ENCODE measurements around the gene DLGAP1.

The DLGAP1 gene

GRCh38 chr18:4405965-4406364, 49.1 kb downstream of the DLGAP1 start:
- Histone ChIP-seq H3K4me1 (ENCODE audit: low read length) (no peaks in the 10 kb centered on the region), H3K79me2 (ENCODE audit: low read length) (no peaks in the 10 kb centered on the region), H3K9me3 (ENCODE audit: insufficient read depth, low read length) (no peaks in the 10 kb centered on the region), H4K20me1 (ENCODE audit: insufficient read depth, low read length) (no peaks in the 10 kb centered on the region), H3K4me3 (ENCODE audit: low read length) (no peak overlapping the region), H3K27me3 (ENCODE audit: low read depth, low read length) (no peaks in the 10 kb centered on the region), H2AFZ (ENCODE audit: low read depth, low read length) (no peak overlapping the region), H3K36me3 (replicated peaks; ENCODE audit: low read depth, low read length) (no peaks in the 10 kb centered on the region), H3K27ac (ENCODE audit: low read length) (no peak overlapping the region), H3K9ac (ENCODE audit: low read length) (no peak overlapping the region), H3K4me2 (ENCODE audit: low read length) (no peak overlapping the region)
- TF ChIP-seq CTCF (IDR thresholded peaks at IDR 0.05; ENCODE audit: low read depth, low read length) (no peak), EZH2phosphoT487 (IDR thresholded peaks at IDR 0.05; ENCODE audit: low read depth) (no peak)

- Histone ChIP-seq H3K79me2 (ENCODE audit: low read length) (no peaks in the 10 kb centered on the region), H2AFZ (ENCODE audit: low read depth, low read length) (no peak overlapping the region), H3K27me3 (ENCODE audit: low read depth, low read length) (no peaks in the 10 kb centered on the region), H3K9me3 (ENCODE audit: insufficient read depth, low read length) (no peaks in the 10 kb centered on the region), H4K20me1 (ENCODE audit: insufficient read depth, low read length) (no peaks in the 10 kb centered on the region), H3K27ac (ENCODE audit: low read length) (no peak overlapping the region), H3K4me2 (ENCODE audit: low read length) (no peak overlapping the region), H3K4me3 (ENCODE audit: low read length) (no peak overlapping the region), H3K9ac (ENCODE audit: low read length) (no peak overlapping the region), H3K4me1 (ENCODE audit: low read length) (no peaks in the 10 kb centered on the region), H3K36me3 (replicated peaks; ENCODE audit: low read depth, low read length) (no peaks in the 10 kb centered on the region)
- TF ChIP-seq EZH2phosphoT487 (IDR thresholded peaks at IDR 0.05; ENCODE audit: low read depth), result no peak
- no peak for TF ChIP-seq CTCF (IDR thresholded peaks at IDR 0.05; ENCODE audit: low read depth, low read length)
Observed at GRCh38 chr18:4403836-4404235, 51.3 kb downstream of the DLGAP1 start.

- Histone ChIP-seq H2AFZ (ENCODE audit: low read depth, low read length) (no peak overlapping the region), H3K27me3 (ENCODE audit: low read depth, low read length) (no peaks in the 10 kb centered on the region; the same call in 1 of the 2 replicates)
Observed at GRCh38 chr18:4400911-4401310, 54.2 kb downstream of the DLGAP1 start.

GRCh38 chr18:4399929-4400328, 55.2 kb downstream of the DLGAP1 start:
- no peak overlapping the region for H3K27ac ChIP-seq (ENCODE audit: low read length)
- H3K9ac ChIP-seq (ENCODE audit: low read length), result no peak overlapping the region
- H3K27me3 ChIP-seq (ENCODE audit: low read depth, low read length), result no peaks in the 10 kb centered on the region; the same call in 1 of the 2 replicates
- no peak overlapping the region for H3K4me3 ChIP-seq (ENCODE audit: low read length)
- no peak overlapping the region for H3K4me2 ChIP-seq (ENCODE audit: low read length)
- no peaks in the 10 kb centered on the region for H3K36me3 ChIP-seq (replicated peaks; ENCODE audit: low read depth, low read length)
- no peaks in the 10 kb centered on the region for H3K9me3 ChIP-seq (ENCODE audit: insufficient read depth, low read length)
- H3K4me1 ChIP-seq (ENCODE audit: low read length), result peaks cover 2% of the 10 kb centered on the region
- H2AFZ ChIP-seq (ENCODE audit: low read depth, low read length), result no peak overlapping the region
- H3K79me2 ChIP-seq (ENCODE audit: low read length), result no peaks in the 10 kb centered on the region
- no peak for TF ChIP-seq EZH2phosphoT487 (IDR thresholded peaks at IDR 0.05; ENCODE audit: low read depth)
- no peak for TF ChIP-seq CTCF (IDR thresholded peaks at IDR 0.05; ENCODE audit: low read depth, low read length)
- H4K20me1 ChIP-seq (ENCODE audit: insufficient read depth, low read length), result no peaks in the 10 kb centered on the region

More at GRCh38 chr18:4400911-4401310, 54.2 kb downstream of the DLGAP1 start:
- no peak overlapping the region for H3K4me3 ChIP-seq (ENCODE audit: low read length)
- no peaks in the 10 kb centered on the region for H4K20me1 ChIP-seq (ENCODE audit: insufficient read depth, low read length)
- no peak overlapping the region for H3K9ac ChIP-seq (ENCODE audit: low read length)
- no peak overlapping the region for H3K4me2 ChIP-seq (ENCODE audit: low read length)
- H3K36me3 ChIP-seq (replicated peaks; ENCODE audit: low read depth, low read length), result no peaks in the 10 kb centered on the region
- no peak for TF ChIP-seq EZH2phosphoT487 (IDR thresholded peaks at IDR 0.05; ENCODE audit: low read depth)
- TF ChIP-seq CTCF (IDR thresholded peaks at IDR 0.05; ENCODE audit: low read depth, low read length), result no peak
- H3K4me1 ChIP-seq (ENCODE audit: low read length), result no peaks in the 10 kb centered on the region
- H3K79me2 ChIP-seq (ENCODE audit: low read length), result no peaks in the 10 kb centered on the region
- no peaks in the 10 kb centered on the region for H3K9me3 ChIP-seq (ENCODE audit: insufficient read depth, low read length)
- no peak overlapping the region for H3K27ac ChIP-seq (ENCODE audit: low read length)
